Measurements from ENCODE around the gene AKT3.
"Not testable (repeated sequence)": the region's sequence is repeated elsewhere in the genome, so short reads cannot be mapped to it uniquely, and the experiment has no call there.

AKT3 gene

GRCh38 chr1:243595527-243596210 is 254.4 kb downstream of the AKT3 start:
- no peak for DNase-seq

- no peak for DNase-seq
Measured at GRCh38 chr1:243594455-243594854, 255.6 kb downstream of the AKT3 start.

- not testable (repeated sequence) for DNase-seq
Measured at GRCh38 chr1:243589286-243589685, 260.8 kb downstream of the AKT3 start.

GRCh38 chr1:243587823-243588560 is 262.1 kb downstream of the AKT3 start:
- DNase-seq: no peak

- no peak for DNase-seq
Measured at GRCh38 chr1:243587285-243587684, 262.8 kb downstream of the AKT3 start.

GRCh38 chr1:243585982-243586381 is 264.1 kb downstream of the AKT3 start:
- no peak for DNase-seq

GRCh38 chr1:243582326-243582725 is 267.7 kb downstream of the AKT3 start:
- no peak for DNase-seq

GRCh38 chr1:243580984-243581383 is 269.1 kb downstream of the AKT3 start:
- DNase-seq: no peak

GRCh38 chr1:243580072-243580471 is 270.0 kb downstream of the AKT3 start:
- DNase-seq: no peak

- no peak for DNase-seq
Measured at GRCh38 chr1:243575070-243575469, 275.0 kb downstream of the AKT3 start.

GRCh38 chr1:243572940-243573339 is 277.1 kb downstream of the AKT3 start:
- DNase-seq: no peak

- DNase-seq: no peak
Measured at GRCh38 chr1:243568793-243569192, 281.2 kb downstream of the AKT3 start.

- DNase-seq: no peak
Measured at GRCh38 chr1:243564814-243565213, 285.2 kb downstream of the AKT3 start.

- DNase-seq: no peak
Measured at GRCh38 chr1:243563732-243564131, 286.3 kb downstream of the AKT3 start.

GRCh38 chr1:243562473-243562872 is 287.6 kb downstream of the AKT3 start:
- no peak for DNase-seq

GRCh38 chr1:243561588-243562319 is 288.3 kb downstream of the AKT3 start:
- no peak for DNase-seq

- no peak for DNase-seq
Measured at GRCh38 chr1:243559575-243560162, 290.4 kb downstream of the AKT3 start.

GRCh38 chr1:243558576-243558975 is 291.5 kb downstream of the AKT3 start:
- no peak for DNase-seq

GRCh38 chr1:243557866-243558265 is 292.2 kb downstream of the AKT3 start:
- no peak for DNase-seq

- DNase-seq: no peak
Measured at GRCh38 chr1:243554686-243555085, 295.4 kb downstream of the AKT3 start.

GRCh38 chr1:243553090-243553489 is 297.0 kb downstream of the AKT3 start:
- no peak for DNase-seq

- DNase-seq: no peak
Measured at GRCh38 chr1:243550276-243550675, 299.8 kb downstream of the AKT3 start.

- no peak for DNase-seq
Measured at GRCh38 chr1:243549791-243550190, 300.3 kb downstream of the AKT3 start.
